IPS-NIHi11 (cell line): ENCODE data around the gene MPP4.
A peak's percentile ranks its signal among the peaks of the same experiment; 100 is the strongest.

ENCODE experiments used
- DNase-seq: peaks from one replicate; pipeline ENCODE4 v3.0.0; 2012; ENCODE audit warnings: mixed read lengths, low spot score

Gene MPP4

DNA sequence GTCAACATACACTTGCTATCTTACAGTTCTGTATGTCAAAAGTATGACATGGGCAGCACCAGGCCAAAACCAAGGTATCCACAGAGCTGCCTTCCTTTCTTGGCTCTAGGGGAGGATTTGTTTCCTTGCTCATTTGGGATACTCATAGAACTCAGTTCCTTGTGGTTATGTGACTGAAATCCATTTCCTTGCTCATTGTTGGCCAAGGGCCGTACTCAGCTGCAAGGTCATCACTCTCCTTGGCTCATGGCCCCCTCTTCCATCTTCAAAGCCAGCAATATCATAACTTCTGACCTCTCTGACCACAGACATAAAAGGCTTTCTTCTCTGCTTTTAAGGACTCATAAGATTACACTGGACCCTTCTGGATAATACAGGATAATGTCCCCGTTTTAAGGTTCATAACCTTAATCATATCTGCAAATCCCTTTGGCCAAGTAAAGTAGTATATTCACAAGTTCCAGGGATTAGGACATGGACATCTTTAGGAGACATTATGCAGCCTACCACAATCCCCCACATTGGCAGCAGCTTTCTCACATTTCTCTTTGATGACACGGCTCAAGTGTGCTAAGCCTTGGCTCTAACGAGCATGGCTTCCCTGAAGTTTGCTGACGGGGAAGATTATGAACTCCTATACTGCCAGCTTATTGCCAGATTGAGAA is 76.0 kb downstream of the MPP4 start:
- DNase-seq = no peak

DNA sequence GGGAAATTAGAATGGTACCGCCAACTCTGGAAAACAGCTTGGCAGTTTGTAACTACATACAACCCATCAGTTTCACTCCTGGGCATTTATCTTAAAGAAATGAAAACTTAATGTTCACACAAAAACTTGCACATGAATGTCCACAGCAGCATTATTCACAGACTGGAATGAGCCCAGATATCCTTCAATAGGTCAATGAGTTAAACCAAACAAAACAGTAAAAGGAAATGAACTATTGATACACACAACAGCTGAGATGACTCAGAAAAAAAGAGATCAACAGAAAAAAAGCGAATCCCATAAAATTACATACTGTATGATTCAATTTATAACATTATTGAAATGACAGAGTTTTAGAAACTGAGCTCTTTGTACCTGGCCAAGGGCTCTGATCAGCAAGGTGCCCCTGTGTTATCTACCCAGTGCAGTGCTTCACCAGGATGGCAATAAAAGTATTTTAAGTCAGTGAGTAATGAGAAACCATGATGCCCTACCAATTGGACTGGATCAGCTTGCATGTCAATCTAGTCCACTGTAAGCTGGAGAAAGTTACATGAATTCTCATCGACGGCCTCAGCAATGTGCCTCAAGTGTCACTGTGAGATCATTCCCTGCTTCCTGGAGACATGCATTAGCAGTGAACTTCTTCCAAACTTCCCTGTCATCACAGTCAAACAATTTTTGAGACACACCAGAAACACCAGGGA is 77.0 kb downstream of the MPP4 start:
- no peak for DNase-seq

DNA sequence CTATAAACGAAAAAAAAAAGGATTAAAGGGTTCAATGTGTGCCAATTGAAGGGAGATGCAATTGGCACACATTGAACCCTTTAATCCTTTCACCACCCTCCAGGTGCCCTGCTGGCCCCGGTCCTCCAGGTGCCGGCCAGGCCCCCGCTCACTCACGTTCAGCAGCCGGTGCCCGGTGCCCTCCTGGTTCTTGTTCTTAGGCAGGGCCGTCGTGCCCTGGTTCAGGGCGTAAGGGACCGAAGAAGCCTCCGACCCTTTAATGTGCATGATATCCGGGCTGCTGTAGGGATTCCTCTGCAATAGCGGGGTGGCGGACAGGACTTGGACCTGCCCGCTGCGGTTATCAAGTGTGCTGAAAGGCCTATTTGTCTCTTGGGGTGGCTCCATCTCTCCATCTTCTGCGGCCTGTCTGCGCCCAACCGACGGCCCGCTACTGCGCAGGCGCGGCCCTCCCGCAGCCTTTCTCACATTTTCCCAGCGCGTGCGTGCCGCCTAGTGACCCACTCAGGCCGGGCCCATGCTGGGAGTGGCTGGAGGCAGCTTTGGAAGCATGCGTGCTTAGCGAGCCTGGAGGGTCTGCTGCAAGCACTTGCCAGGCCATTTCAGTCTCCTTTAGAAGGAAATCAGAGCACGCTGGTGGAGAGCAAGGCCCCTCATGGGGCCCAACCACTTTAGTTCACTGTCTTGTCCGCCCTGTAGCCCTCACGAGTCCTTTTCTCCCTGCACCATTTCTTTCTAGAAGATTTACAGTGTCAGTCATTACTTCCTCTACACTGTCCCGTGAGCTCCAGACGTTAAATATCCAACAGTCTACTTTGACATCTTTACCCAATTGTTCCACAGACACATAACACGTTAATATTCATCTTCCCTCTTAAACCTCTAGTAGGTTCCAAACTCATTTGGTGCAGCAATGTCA is 79.4 kb downstream of the MPP4 start:
- DNase-seq = peak; percentile 20

DNA sequence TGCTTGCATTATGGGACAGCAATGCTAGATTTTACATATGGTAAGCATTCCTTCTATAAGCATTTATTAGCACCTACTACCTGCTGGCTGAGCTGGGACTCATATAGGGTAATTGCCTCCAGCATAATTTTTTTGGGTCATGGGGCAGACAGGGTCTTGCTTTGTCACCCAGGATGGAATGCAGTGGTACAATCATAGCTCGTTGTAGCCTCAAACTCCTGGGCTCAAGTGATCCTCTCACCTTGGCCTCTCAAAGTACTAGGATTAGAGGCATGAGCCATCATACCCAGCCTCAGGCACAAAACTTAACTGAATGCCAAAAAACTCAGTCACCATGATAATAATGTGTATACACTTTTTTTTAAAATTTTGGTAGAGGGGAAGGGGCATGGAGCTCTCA is 90.4 kb downstream of the MPP4 start:
- DNase-seq = no peak

DNA sequence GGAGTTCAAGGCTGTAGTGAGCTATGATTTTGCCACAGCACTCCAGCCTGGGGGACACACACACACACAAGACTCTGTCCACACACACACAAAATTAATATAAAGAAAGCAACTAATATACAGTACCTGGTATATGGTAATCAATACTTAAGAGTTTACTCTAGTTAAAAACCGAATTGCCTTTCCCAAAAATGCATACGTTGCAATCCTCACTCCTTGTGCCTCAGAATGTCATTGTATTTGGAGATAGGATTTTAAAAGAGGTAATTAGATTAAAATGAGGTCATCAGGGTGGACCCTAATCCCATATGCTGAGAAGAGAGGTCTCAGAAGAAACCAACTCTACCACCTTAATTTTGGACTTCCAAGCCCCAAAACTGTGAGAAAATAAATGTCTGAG is 90.9 kb downstream of the MPP4 start:
- no peak for DNase-seq

DNA sequence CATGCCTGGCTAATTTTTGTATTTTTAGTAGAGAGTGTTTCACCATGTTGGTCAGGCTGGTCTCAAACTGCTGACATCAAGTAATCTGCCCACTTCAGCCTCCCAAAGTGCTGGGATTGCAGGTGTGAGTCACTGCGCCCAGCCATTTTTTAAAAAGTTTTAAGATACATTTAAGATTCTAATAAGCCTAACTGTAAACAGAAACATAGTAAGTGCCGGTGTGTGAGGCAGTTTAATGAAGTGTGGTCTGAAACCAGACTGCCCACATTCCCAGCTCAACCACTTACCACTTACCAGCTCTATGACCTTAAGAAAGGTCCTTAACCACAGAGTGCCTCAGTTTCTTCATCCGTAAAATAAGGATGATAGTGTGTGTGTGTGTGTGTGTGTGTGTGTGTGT is 97.5 kb downstream of the MPP4 start:
- no peak for DNase-seq

DNA sequence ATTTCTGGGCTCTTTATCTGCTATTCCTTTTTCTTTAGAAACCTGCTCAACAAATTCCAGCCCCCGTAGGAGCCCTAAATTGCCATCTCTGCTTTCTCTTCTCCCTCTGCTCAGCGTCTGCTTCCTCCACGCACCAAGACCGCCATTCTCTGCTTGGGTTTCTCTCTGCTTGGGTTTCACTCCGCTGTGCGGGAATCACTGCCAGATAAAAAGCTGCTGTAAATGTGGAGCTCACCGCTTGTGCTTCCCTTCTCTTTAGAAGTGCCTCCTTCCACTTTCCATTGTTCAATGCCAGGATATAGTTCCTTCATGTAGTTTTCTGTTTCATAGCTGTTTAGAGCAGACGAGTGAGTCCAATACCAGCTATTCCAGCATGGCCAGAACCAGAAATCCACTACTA is 101.0 kb downstream of the MPP4 start:
- no peak for DNase-seq
